Posterior cingulate gyrus (tissue), 11 donors: ENCODE measurements around the gene RFC5.

ENCODE experiments used
- DNase-seq, 10 donors: peaks; one replicate each; pipeline versions ENCODE4 v3.0.0 to v3.0.0-alpha.2; 2020 to 2021; ENCODE audit warnings: mixed read lengths in 3 of 10
- intact Hi-C: fragments of 100-400 bp; cut with DNase I; formaldehyde crosslinking; loops from one replicate; pipeline ENCODE4 v1.15.1; 2023

Gene RFC5

GRCh38 chr12:118046430-118046829 lies 29.9 kb downstream of the RFC5 start:
- DNase-seq: no peak
- intact Hi-C loops: no loop called here

DNA sequence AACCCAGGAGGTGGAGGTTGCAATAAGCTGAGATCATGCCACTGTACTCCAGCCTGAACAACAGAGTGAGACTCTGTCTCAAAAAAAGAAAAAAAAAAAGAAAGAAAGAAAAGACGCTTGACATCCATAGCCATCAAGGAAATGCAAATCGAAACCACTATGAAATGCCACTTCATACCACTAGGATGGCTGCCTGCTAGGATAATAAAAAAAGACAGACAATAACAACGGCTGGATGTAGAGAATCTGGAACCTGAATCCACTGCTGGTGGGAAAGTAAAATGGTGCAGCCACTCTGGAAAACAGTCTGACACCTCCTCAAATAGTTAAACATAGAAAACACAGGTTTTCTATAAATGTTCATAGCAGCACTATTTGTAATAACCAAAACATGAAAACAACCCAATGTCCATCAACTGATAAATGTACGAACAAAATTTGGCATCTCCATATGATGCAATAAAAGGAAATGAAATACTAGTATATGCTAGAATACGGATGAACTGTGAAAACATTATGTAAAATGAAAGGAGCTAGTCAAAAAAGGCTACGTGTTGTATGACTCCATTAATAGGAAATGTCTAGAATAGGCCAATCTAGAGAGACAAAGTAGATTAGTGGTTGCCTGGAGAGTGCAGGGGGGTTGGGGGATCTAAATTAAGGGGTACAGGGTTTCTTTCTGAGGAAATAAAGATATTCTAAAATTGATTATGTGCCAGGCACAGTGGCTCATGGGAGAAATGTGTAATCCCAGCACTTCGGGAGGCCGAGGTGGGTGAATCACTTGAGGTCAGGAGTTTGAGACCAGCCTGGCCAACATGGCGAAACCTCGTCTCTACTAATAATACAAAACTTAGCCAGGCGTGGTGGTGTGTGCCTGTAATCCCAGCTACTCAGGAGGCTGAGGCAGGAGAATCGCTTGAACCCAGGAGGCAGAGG lies 34.7 kb downstream of the RFC5 start:
- intact Hi-C loops: no loop called here
- DNase-seq: no peak

GRCh38 chr12:118052324-118053070 lies 36.0 kb downstream of the RFC5 start:
- intact Hi-C loops: no loop called here
- DNase-seq: peak in 4 of 10 donors; percentile 33 to 83 (median 38)

DNA sequence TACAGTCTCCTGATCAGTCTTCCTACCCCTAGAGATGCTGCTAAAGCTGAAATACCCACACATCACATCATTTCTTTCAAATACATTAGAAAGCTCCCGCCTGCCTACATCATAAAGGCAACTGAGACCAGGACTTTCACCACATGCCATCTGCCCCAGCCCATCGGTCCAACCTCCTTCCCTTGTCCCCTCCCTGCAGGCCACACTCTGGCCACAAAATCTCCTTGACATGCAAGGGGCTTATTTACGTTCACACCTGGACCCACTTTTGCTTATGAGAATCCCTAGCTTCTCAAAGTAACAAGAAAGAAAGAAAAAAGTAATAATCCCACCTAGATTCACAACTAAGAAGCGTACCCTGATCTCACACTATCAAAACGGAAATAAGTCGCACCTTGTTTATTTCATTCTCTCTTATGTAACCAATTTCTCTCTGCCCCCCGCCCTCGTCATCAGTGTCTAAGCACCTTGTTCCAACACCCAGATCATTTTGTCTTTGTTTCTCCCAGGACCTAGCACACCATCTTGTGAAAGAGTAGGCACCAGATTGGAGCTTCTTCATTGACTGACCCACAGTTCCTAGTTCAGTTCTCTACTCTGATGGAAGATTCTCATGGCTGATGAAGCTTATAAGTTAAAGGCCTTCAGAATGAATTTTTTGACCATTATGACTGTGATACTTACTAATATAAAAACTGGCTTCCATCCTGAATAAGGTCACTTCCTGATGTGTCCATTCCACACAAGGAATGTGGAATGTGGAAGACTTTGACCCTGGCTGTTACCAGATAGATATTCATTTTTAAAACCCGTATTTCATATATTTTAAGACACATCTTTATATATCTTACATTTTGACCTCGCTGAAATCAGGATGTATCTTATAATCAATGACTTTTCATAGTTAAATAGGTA lies 36.8 kb downstream of the RFC5 start:
- intact Hi-C loops: no loop called here

GRCh38 chr12:118055144-118055557 lies 38.6 kb downstream of the RFC5 start:
- intact Hi-C loops: no loop called here
- peak in 1 of 10 donors; percentile 29 for DNase-seq

More for the DNA sequence above, 36.8 kb downstream of the RFC5 start:
- DNase-seq: no peak

- intact Hi-C loops: no loop called here
- DNase-seq: no peak
Measured at GRCh38 chr12:118055865-118056773, 39.6 kb downstream of the RFC5 start.

DNA sequence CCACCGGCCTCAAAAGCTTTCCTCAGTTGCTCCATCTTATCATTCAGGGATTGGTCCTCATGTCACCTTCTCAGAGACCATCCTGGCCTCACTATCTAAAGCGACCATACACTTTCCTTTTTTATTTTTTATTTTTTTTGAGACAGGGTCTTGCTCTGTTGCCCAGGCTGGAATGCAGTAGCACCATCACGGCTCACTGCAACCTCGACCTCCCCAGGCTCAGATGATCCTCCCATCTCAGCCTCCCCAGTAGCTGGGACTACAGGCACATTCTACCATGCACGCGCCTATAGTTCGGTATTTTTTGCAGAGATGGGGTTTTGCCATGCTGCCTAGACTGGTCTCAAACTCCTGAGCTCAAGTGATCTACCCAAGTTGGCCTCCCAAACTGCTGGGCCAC lies 41.7 kb downstream of the RFC5 start:
- intact Hi-C loops: no loop called here
- no peak for DNase-seq

- intact Hi-C loops: no loop called here
- DNase-seq: no peak
Measured at GRCh38 chr12:118058881-118059280, 42.4 kb downstream of the RFC5 start.

- intact Hi-C loops: loop anchor here (2.0 to 5.0 kb wide), 2 partner anchors 42 to 315 kb away; partner anchors contain the start of gene RFC5
- DNase-seq: no peak
Measured at GRCh38 chr12:118059341-118060191, 43.1 kb downstream of the RFC5 start.

DNA sequence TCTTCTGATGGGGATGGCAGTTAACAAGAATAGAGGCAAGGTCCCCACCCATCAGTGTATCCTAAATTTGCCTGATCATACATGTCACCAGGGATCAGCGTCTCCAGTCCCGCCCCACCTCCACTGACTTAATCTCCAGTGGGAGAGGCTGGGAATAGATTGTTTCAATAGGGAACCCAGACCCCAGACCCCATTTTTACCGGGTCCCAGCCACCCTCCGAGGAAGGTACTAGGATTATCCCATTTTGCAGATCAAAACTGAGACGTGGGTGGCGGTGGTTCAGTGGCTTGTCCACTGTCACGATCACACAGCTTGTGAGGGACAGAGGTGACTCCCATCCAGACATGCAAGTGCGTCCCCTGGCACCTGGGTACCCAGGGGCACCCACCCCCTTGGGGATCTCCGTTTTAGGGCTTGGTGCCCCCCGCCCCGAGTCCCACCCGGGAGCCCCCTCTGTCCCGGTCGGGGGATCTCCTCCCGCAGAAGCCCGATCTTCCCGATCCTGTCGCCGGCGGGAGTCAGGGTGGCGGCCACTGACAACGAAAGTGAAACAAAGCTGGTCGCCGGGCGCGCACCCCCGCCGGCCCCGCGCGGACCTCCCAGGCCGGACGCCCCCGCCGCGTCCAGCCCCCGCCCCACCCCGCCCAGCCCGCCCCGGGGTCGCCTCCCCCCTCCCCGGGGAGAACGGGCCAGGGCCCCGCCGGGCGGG lies 44.0 kb downstream of the RFC5 start:
- intact Hi-C loops: loop anchor here (2.0 to 5.0 kb wide), 2 partner anchors 43 to 314 kb away; partner anchors contain the start of gene RFC5
- peak in 9 of 10 donors; percentile 19 to 90 (median 41) for DNase-seq

DNA sequence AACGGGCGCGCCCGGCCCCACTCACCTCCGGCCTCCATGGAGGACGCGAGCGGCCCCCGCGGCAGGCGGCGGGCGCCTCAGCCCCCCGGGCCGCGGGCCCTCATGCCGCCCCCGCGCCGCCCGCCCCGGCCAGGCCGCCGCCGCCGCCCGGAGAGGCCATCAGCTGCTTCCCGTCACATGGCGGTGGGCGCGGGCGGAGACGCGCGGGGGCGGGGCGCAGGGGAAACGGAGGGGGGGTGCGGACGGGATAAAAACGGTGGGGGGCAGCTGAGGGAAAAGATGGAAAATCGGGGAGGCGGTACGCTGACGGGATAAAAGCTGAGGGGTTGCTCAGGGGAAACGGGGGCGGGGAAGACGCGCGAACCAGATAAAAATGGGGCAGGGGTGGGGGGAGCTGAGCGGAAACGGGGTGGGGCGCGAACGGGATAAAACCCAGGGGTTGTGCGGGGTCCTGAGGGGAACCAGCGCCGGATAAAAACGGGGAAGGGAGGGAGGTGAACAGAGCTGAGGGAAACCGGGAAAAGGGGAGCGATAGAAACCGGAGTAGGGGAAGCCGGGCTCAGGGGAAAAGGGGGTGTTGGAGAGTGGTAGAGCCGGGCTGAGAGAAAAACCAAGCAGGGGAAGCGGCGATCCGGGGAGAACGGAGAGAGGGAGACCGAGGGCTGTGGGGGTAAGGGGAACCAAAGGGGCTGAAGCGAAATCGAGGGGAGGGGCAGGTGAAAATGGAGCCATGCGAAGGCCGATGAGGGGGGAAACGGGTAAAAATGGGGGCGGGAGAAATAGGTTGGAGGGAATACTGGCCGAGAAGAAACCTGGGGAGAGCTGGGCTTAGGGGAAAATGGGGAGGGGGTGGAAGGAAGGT lies 44.7 kb downstream of the RFC5 start, which contains the start of gene WSB2:
WSB2 (minus strand) TSS at position 169 of the 862 bp plus-strand sequence; CDS start at position 38, 131 bp downstream.
- intact Hi-C loops: loop anchor here (2.0 to 5.0 kb wide), 2 partner anchors 44 to 314 kb away; partner anchors contain the start of gene RFC5
- DNase-seq: peak; percentile 68 to 95 (median 79)

GRCh38 chr12:118061873-118062843 lies 45.7 kb downstream of the RFC5 start:
- intact Hi-C loops: loop anchor here (2.0 to 5.0 kb wide), 2 partner anchors 45 to 313 kb away; partner anchors contain the start of gene RFC5
- peak in 3 of 10 donors; percentile 22 to 38 (median 33) for DNase-seq

DNA sequence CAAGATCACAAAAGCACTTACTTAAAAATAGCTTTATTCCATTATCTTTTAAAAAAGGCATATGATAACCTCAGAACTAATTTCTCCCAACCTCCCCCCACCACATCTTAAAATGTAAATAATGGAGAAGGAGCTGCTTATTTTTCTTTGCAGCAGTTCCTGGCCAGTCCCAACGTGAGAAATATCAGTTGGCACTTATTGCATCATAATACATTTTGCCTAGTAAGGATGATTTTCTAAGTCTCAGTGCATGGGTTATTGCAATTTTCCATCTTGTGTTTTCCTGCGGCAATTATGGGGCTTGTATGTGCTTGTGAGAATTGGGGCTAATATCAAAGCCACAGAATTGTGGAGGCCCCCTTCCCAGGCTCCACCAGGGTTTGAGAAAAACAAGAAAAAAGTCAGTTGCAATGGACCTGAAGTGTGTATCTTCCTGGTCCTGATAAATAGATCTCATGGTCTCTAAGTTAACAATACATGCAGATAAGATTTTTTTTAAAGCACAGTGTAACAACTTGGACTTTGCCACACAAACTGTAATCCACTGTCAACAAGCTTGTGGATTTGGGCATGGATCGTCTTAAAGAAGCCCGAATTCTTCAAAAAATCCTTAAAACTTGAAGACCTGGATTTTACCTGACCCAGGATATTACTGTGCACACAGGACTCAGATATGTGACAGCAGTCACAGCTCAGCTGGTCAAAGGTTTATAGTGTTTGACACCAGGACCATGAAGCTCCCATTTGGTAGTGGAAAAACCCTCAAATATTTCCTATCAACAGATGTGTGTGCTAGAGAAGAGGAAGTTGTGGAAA lies 47.3 kb downstream of the RFC5 start:
- intact Hi-C loops: loop anchor here (5.0 kb wide), 1 partner anchor 46 kb away; the partner anchor contains the start of gene RFC5
- peak in 1 of 10 donors; percentile 18 for DNase-seq

DNA sequence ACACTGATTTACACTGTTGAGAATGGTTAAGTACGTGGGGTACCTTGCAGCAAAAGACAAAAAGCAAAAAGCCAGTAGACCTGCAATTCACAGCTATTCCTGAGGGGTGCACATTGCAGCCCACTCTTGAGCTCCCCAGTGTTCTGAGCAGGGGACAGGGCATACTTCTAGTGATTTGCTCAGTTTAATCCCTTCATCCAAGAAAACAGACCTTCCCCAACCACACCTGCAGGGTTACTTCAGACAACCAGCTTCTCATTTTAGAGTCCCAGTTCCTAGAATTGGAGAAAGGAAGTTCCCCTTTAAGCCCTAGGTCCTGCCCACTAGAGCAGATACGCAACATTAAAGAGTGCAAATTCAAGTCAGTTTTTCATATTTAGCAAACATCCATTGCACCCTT lies 48.1 kb downstream of the RFC5 start:
- DNase-seq: no peak
- intact Hi-C loops: loop anchor here (5.0 kb wide), 1 partner anchor 47 kb away; the partner anchor contains the start of gene RFC5
